HEK293T (cell line): ENCODE results near the gene USP34.

Experiments
- CTCF ChIA-PET: fragments of 350-600 bp; formaldehyde crosslinking; extraction: SDS; loops from one replicate; lab custom pipeline; 2021; ENCODE audit warnings: antibody characterized with exemption, inconsistent platforms; lab: Yijun Ruan, JAX
- POLR2A ChIA-PET: fragments of 350-600 bp; formaldehyde crosslinking; extraction: SDS; loops from one replicate; lab custom pipeline; 2020; ENCODE audit warnings: antibody characterized with exemption, inconsistent platforms; lab: Yijun Ruan, JAX
- DNase-seq: peaks from one replicate; pipeline ENCODE4 v3.0.0; 2012; ENCODE audit warnings: mixed read lengths; ENCODE audit errors: extremely low spot score
- ARNT ChIP-seq: fragments of 450-650 bp; IDR thresholded peaks from 2 replicates; pipeline ENCODE4 v1.6.1; 2017; ENCODE audit warnings: mild to moderate bottlenecking
- BHLHE40 ChIP-seq: fragments of 450-650 bp; IDR thresholded peaks from 2 replicates; pipeline ENCODE4 v1.6.1; 2016; ENCODE audit warnings: mild to moderate bottlenecking, moderate library complexity, borderline replicate concordance
- CTBP1 ChIP-seq: fragments of 450-650 bp; IDR thresholded peaks from 2 replicates; pipeline ENCODE4 v1.6.1; 2016; ENCODE audit warnings: borderline replicate concordance
- ELF4 ChIP-seq: fragments of 450-650 bp; IDR thresholded peaks from 2 replicates; pipeline ENCODE4 v1.6.1; 2017; ENCODE audit warnings: antibody characterized with exemption
- FOXA1 ChIP-seq: fragments of 450-650 bp; IDR thresholded peaks from 2 replicates; pipeline ENCODE4 v1.6.1; 2016; ENCODE audit warnings: mild to moderate bottlenecking
- FOXK2 ChIP-seq: fragments of 450-650 bp; IDR thresholded peaks from 2 replicates; pipeline ENCODE4 v1.6.1; 2016; ENCODE audit warnings: mild to moderate bottlenecking
- FOXM1 ChIP-seq: fragments of 450-650 bp; IDR thresholded peaks from 2 replicates; pipeline ENCODE4 v1.6.1; 2017; ENCODE audit warnings: mild to moderate bottlenecking, borderline replicate concordance
- HDGF ChIP-seq: fragments of 450-650 bp; IDR thresholded peaks from 2 replicates; pipeline ENCODE4 v1.6.1; 2017; ENCODE audit warnings: antibody characterized with exemption, borderline replicate concordance
- L3MBTL2 ChIP-seq: fragments of 450-650 bp; conservative IDR thresholded peaks from 2 replicates; pipeline ENCODE4 v1.6.1; 2016; ENCODE audit warnings: mild to moderate bottlenecking
- LEF1 ChIP-seq: fragments of 450-650 bp; IDR thresholded peaks from 2 replicates; pipeline ENCODE4 v1.6.1; 2017; ENCODE audit warnings: mild to moderate bottlenecking, borderline replicate concordance
- NFRKB ChIP-seq: fragments of 450-650 bp; IDR thresholded peaks from 2 replicates; pipeline ENCODE4 v1.6.1; 2016; ENCODE audit warnings: mild to moderate bottlenecking, moderate library complexity
- PKNOX1 ChIP-seq: fragments of 450-650 bp; IDR thresholded peaks from 2 replicates; pipeline ENCODE4 v1.6.1; 2016
- SP1 ChIP-seq: fragments of 450-650 bp; IDR thresholded peaks from 2 replicates; pipeline ENCODE4 v1.6.1; 2017
- SUZ12 ChIP-seq: fragments of 450-650 bp; IDR thresholded peaks from 2 replicates; pipeline ENCODE4 v1.6.1; 2016; ENCODE audit warnings: mild to moderate bottlenecking
- TARDBP ChIP-seq: fragments of 450-650 bp; IDR thresholded peaks from 2 replicates; pipeline ENCODE4 v1.6.1; 2016
- ZNF384 ChIP-seq: fragments of 450-650 bp; IDR thresholded peaks from 2 replicates; pipeline ENCODE4 v1.6.1; 2016

The USP34 gene

GRCh38 chr2:61266632-61267505, 204.0 kb downstream of the USP34 start:
- no peak for TF ChIP-seq ZNF384
- no peak for TF ChIP-seq TARDBP
- TF ChIP-seq PKNOX1: no peak
- no peak for TF ChIP-seq HDGF
- no peak for TF ChIP-seq NFRKB
- no peak for TF ChIP-seq SP1
- TF ChIP-seq CTBP1: no peak
- ChIA-PET POLR2A (no interaction called here), CTCF (no interaction called here)
- DNase-seq: no peak

- DNase-seq: no peak
- TF ChIP-seq ELF4 (no peak), LEF1 (no peak), NFRKB (no peak), FOXA1 (no peak), BHLHE40 (no peak), SUZ12 (no peak), CTBP1 (no peak), FOXM1 (no peak), PKNOX1 (no peak), FOXK2 (no peak), SP1 (no peak), TARDBP (no peak), HDGF (no peak), L3MBTL2 (no peak), ZNF384 (no peak), ARNT (no peak)
- CTCF ChIA-PET: no interaction called here
- POLR2A ChIA-PET: no interaction called here
Measured at GRCh38 chr2:61263830-61264229, 207.1 kb downstream of the USP34 start.

GRCh38 chr2:61262699-61263098, 208.2 kb downstream of the USP34 start:
- ChIA-PET CTCF (no interaction called here), POLR2A (no interaction called here)
- no peak for DNase-seq
- TF ChIP-seq LEF1 (no peak), FOXM1 (no peak), SP1 (no peak), PKNOX1 (no peak), TARDBP (no peak), ZNF384 (no peak), BHLHE40 (no peak), NFRKB (no peak)

GRCh38 chr2:61257446-61257845, 213.4 kb downstream of the USP34 start:
- ChIA-PET POLR2A (interaction anchor here (0.7 kb wide), 1 partner anchor 100 kb away, joined by 3 read pairs; no protein-coding TSS in a partner anchor), CTCF (no interaction called here)
- DNase-seq: no peak
- TF ChIP-seq FOXK2: no peak

- ChIA-PET POLR2A (no interaction called here), CTCF (interaction anchor here (0.6 kb wide), 1 partner anchor 12 kb away, joined by 3 read pairs; no protein-coding TSS in a partner anchor)
- DNase-seq: no peak
- TF ChIP-seq FOXM1 (no peak), FOXK2 (no peak), L3MBTL2 (no peak), FOXA1 (no peak), ARNT (no peak), SUZ12 (no peak), ZNF384 (no peak), LEF1 (no peak), SP1 (no peak), BHLHE40 (no peak), HDGF (no peak), TARDBP (no peak), CTBP1 (no peak), PKNOX1 (no peak), NFRKB (no peak), ELF4 (no peak)
Measured at GRCh38 chr2:61255580-61256437, 215.1 kb downstream of the USP34 start.
